HepG2 (cell line): ENCODE results near the gene RAET1L. TPM values are rescaled to one million over a fixed set of nuclear protein-coding genes. Genes with fewer than 3 reads are reported as not detected.

Experiments used
- CHCHD3 ChIP-seq: sonication (generic); formaldehyde crosslinking; IDR thresholded peaks from 2 replicates; pipeline ENCODE4 v1.8.0; 2022; ENCODE audit warnings: mild to moderate bottlenecking, missing genetic modification reagents, moderate library complexity
- EEA1 ChIP-seq: sonication (generic); formaldehyde crosslinking; IDR thresholded peaks from 2 replicates; pipeline ENCODE4 v1.5.1; 2020; ENCODE audit warnings: mild to moderate bottlenecking, missing genetic modification reagents, borderline replicate concordance
- GFI1 ChIP-seq: sonication (generic); formaldehyde crosslinking; IDR thresholded peaks from 2 replicates; pipeline ENCODE4 v1.5.0; 2020; ENCODE audit warnings: missing genetic modification reagents, mild to moderate bottlenecking, borderline replicate concordance
- GLI4 ChIP-seq: sonication (generic); formaldehyde crosslinking; IDR thresholded peaks from 2 replicates; pipeline ENCODE4 v1.5.1; 2020; ENCODE audit warnings: missing genetic modification reagents, mild to moderate bottlenecking, moderate library complexity, borderline replicate concordance
- SIX1 ChIP-seq: sonication (generic); formaldehyde crosslinking; IDR thresholded peaks from 2 replicates; pipeline ENCODE4 v1.4.0; 2020; ENCODE audit warnings: missing genetic modification reagents, borderline replicate concordance
- STAT6 ChIP-seq: sonication (generic); formaldehyde crosslinking; IDR thresholded peaks from 2 replicates; pipeline ENCODE4 v1.4.0; 2020; ENCODE audit warnings: missing genetic modification reagents, mild to moderate bottlenecking, borderline replicate concordance
- WIZ ChIP-seq: sonication (generic); formaldehyde crosslinking; IDR thresholded peaks from 2 replicates; pipeline ENCODE4 v1.5.1; 2020; ENCODE audit warnings: mild to moderate bottlenecking, missing genetic modification reagents
- ZBTB2 ChIP-seq: sonication (generic); formaldehyde crosslinking; IDR thresholded peaks from 2 replicates; pipeline ENCODE4 v1.8.0; 2022; ENCODE audit warnings: low read depth, missing genetic modification reagents
- ZBTB3 ChIP-seq: sonication (generic); formaldehyde crosslinking; IDR thresholded peaks from 2 replicates; pipeline ENCODE4 v1.4.0; 2020; ENCODE audit warnings: low read depth, mild to moderate bottlenecking, moderate library complexity, missing genetic modification reagents, borderline replicate concordance
- ZFAT ChIP-seq: sonication (generic); formaldehyde crosslinking; conservative IDR thresholded peaks from 2 replicates; pipeline ENCODE4 v1.8.1; 2023; ENCODE audit warnings: missing genetic modification reagents, inconsistent platforms
- ZFP90 ChIP-seq: sonication (generic); formaldehyde crosslinking; IDR thresholded peaks from 2 replicates; pipeline ENCODE4 v1.8.0; 2022; ENCODE audit warnings: missing genetic modification reagents, mild to moderate bottlenecking, inconsistent platforms, borderline replicate concordance
- ZFP91 ChIP-seq: sonication (generic); formaldehyde crosslinking; IDR thresholded peaks from 2 replicates; pipeline ENCODE4 v1.9.0; 2022; ENCODE audit warnings: missing genetic modification reagents, mild to moderate bottlenecking, borderline replicate concordance
- ZNF101 ChIP-seq: sonication (generic); formaldehyde crosslinking; IDR thresholded peaks from 2 replicates; pipeline ENCODE4 v1.4.0; 2020; ENCODE audit warnings: mild to moderate bottlenecking, low read depth, missing genetic modification reagents, borderline replicate concordance
- ZNF224 ChIP-seq: sonication (generic); formaldehyde crosslinking; IDR thresholded peaks from 2 replicates; pipeline ENCODE4 v1.5.0; 2020; ENCODE audit warnings: mild to moderate bottlenecking, missing genetic modification reagents
- ZNF451 ChIP-seq: sonication (generic); formaldehyde crosslinking; IDR thresholded peaks from 2 replicates; pipeline ENCODE4 v1.5.0; 2020; ENCODE audit warnings: mild to moderate bottlenecking, missing genetic modification reagents
- ZNF513 ChIP-seq: sonication (generic); formaldehyde crosslinking; conservative IDR thresholded peaks from 2 replicates; pipeline ENCODE4 v1.5.0; 2020; ENCODE audit warnings: missing genetic modification reagents
- ZNF557 ChIP-seq: sonication (generic); formaldehyde crosslinking; IDR thresholded peaks from 2 replicates; pipeline ENCODE4 v1.4.0; 2020; ENCODE audit warnings: missing genetic modification reagents
- ZNF589 ChIP-seq: sonication (generic); formaldehyde crosslinking; conservative IDR thresholded peaks from 2 replicates; pipeline ENCODE4 v1.8.0; 2022; ENCODE audit warnings: mild to moderate bottlenecking, moderate library complexity, missing genetic modification reagents
- ZNF652 ChIP-seq: IDR thresholded peaks from 2 replicates; pipeline ENCODE4 v1.6.1; 2016; ENCODE audit warnings: low read depth, borderline replicate concordance
- ZNF768 ChIP-seq: sonication (generic); formaldehyde crosslinking; IDR thresholded peaks from 2 replicates; pipeline ENCODE4 v1.4.0; 2020; ENCODE audit warnings: missing genetic modification reagents
- ZSCAN20 ChIP-seq: sonication (generic); formaldehyde crosslinking; IDR thresholded peaks from 2 replicates; pipeline ENCODE4 v1.4.0; 2020; ENCODE audit warnings: missing genetic modification reagents, mild to moderate bottlenecking, borderline replicate concordance
- polyA plus RNA-seq, 8 experiments: library from polyadenylated mRNA; depleted of rRNA in 3 of 8; stranded (reverse) in 7 of 8; unstranded in 1 of 8; fragments of >200 nt; fragmentation: Illumina TruSeq in 4 of 8; extraction: Trizol in 4 of 8; gene quantifications; 2 replicates each; pipeline versions ENCODE4 v1.2.1 to v1.2.3, GENCODE V29; 2011 to 2016; ENCODE audit warnings: low read depth in 4 of 8, missing spikeins in 1 of 8, mixed read lengths in 1 of 8; ENCODE audit not compliant: insufficient read depth in 1 of 8
- total RNA-seq, 5 experiments: library from RNA; depleted of rRNA; stranded (reverse); fragments of >200 nt; fragmentation: Illumina TruSeq; extraction: Trizol; gene quantifications; 2 replicates each; pipeline ENCODE4 v1.2.3, GENCODE V29; 2016; ENCODE audit warnings: low read depth in 1 of 5

RAET1L gene
- total and polyA plus RNA-seq, 2 of the 13 experiments (the other 11 are each of a cell fraction or from before 2014, with no cell fraction given), result not detected

- TF ChIP-seq ZNF513, result no peak
- TF ChIP-seq STAT6 (CRISPR knock-in tag), result no peak
- peak; percentile 25; the same call in 1 of the 2 replicates for TF ChIP-seq ZFP91 (CRISPR knock-in tag)
- TF ChIP-seq ZNF101 (CRISPR knock-in tag), result no peak
- no peak for TF ChIP-seq ZNF224 (CRISPR knock-in tag)
- TF ChIP-seq GLI4, result no peak
- TF ChIP-seq ZNF557 (CRISPR knock-in tag), result no peak
- no peak for TF ChIP-seq ZBTB2 (CRISPR knock-in tag)
- TF ChIP-seq SIX1 (CRISPR knock-in tag), result no peak
- TF ChIP-seq CHCHD3, result 0 out of 2 replicates have a peak, but pooled peaks have one; percentile 61
- TF ChIP-seq ZNF768 (CRISPR knock-in tag), result peak; percentile 68; the same call in 1 of the 2 replicates
- TF ChIP-seq ZNF652 (CRISPR knock-in tag), result no peak
- no peak for TF ChIP-seq ZFAT
- TF ChIP-seq GFI1 (CRISPR knock-in tag), result no peak
- no peak; the same call in 1 of the 2 replicates for TF ChIP-seq ZNF451 (CRISPR knock-in tag)
- TF ChIP-seq ZFP90 (CRISPR knock-in tag), result peak; percentile 62; the same call in 1 of the 2 replicates
- TF ChIP-seq ZBTB3, result no peak
- TF ChIP-seq ZSCAN20 (CRISPR knock-in tag), result 0 out of 2 replicates have a peak, but pooled peaks have one; percentile 28
- TF ChIP-seq ZNF589 (CRISPR knock-in tag), result no peak
- TF ChIP-seq WIZ (CRISPR knock-in tag), result no peak; the same call in 1 of the 2 replicates
- no peak; the same call in 1 of the 2 replicates for TF ChIP-seq EEA1 (CRISPR knock-in tag)
Observed at GRCh38 chr6:150004783-150005717, 20.3 kb downstream of the RAET1L start (continued).
